CD4-positive, alpha-beta T cell treated with Interleukin-15 for 4 hours (primary cell): ENCODE results near the gene MMP28.
A peak's percentile ranks its signal among the peaks of the same experiment; 100 is the strongest.

Source experiments
- DNase-seq: peaks from one replicate; pipeline ENCODE4 v3.0.0-alpha.2; 2020; ENCODE audit warnings: low spot score

MMP28 gene, protein sequence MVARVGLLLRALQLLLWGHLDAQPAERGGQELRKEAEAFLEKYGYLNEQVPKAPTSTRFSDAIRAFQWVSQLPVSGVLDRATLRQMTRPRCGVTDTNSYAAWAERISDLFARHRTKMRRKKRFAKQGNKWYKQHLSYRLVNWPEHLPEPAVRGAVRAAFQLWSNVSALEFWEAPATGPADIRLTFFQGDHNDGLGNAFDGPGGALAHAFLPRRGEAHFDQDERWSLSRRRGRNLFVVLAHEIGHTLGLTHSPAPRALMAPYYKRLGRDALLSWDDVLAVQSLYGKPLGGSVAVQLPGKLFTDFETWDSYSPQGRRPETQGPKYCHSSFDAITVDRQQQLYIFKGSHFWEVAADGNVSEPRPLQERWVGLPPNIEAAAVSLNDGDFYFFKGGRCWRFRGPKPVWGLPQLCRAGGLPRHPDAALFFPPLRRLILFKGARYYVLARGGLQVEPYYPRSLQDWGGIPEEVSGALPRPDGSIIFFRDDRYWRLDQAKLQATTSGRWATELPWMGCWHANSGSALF

GRCh38 chr17:35795007-35795870, at the start of gene MMP28:
Gene MMP28, minus strand, starts transcription at chr17:35795641. Its CDS starts 264 bp downstream, at chr17:35795377.
- DNase-seq: peak; percentile 10

GRCh38 chr17:35844547-35844946, 49.1 kb upstream of the MMP28 start:
- no peak for DNase-seq

DNA sequence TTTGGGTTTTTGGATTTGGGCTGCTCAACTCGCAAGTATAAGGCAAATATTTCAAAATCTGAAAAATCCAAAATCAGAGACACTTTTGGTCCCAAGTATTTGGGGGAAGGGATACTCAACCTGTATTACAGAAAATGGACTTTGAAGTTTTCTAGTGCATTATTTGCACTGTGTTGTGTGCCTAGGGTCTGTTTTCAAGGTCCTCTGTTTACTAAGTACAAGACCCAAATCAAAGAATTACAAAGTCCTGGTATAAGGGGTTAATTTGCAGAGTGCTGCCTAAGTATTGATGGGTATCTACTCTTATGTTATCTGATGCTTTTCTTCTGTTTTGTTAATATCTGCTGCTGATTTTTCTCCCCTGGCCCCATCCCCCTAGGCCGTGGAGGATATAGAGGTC, 48.3 kb upstream of the MMP28 start:
- DNase-seq: no peak

GRCh38 chr17:35842239-35842638, 46.8 kb upstream of the MMP28 start:
- no peak for DNase-seq

DNA sequence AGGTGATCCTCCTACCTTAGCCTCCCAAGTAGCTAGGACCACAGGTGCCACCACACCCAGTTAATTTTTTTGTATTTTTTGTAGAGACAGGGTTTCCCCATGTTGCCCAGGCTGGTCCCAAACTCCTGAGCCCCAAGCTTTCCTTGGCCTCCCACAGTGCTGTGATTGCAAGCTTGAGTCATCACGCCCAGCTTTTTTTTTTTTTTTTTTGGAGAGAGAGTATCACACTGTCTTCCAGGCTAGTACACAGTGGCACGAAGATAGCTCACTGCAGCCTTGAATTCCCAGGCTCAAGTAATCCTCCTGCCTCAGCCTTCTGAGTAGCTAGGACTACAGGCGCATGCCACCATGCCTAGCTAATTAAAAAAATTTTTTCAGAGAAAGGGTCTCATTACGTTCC, 46.1 kb upstream of the MMP28 start:
- DNase-seq: no peak

DNA sequence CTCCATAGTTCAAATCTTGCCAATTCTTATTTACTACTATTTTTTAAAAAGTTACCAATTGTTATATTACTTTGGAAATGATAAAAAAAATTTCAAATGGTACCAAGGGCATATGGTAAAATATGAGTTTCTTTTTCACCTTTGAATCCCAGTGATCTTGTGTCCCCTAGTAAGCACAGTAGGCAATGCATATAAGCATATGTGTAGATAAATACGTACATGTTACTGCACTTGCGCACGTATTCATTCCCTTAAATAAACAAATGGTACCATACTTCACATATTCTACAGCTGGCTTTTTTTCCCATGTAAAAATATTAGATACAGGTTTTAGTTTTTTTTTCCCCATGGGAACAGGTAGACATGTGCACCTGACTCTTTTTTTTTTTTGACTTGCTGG, 45.7 kb upstream of the MMP28 start:
- no peak for DNase-seq

GRCh38 chr17:35825206-35825605, 29.8 kb upstream of the MMP28 start:
- no peak for DNase-seq

DNA sequence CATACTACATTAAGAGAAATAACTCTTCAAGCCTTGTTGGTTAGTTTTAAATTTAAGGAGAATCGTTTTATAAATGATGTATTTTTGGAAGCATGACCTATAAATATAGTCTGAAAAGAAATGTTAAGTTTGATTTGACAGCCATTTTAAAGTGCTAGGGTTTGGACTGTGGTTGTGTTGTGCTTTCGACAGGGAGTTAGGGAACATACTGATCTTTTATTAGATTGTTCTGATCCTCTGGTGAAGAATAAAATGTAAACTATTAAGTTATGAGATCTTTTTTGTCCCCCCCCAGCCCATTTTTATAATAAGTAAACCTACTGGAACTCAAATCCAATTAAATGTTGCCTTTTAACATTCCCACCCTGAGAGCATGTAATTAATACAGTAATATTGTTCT, 25.9 kb upstream of the MMP28 start:
- DNase-seq: no peak

- no peak for DNase-seq
These were observed 24.0 kb upstream of the MMP28 start for GRCh38 chr17:35819455-35819854.

- DNase-seq: no peak
These were observed 21.8 kb upstream of the MMP28 start for GRCh38 chr17:35817196-35817595.

DNA sequence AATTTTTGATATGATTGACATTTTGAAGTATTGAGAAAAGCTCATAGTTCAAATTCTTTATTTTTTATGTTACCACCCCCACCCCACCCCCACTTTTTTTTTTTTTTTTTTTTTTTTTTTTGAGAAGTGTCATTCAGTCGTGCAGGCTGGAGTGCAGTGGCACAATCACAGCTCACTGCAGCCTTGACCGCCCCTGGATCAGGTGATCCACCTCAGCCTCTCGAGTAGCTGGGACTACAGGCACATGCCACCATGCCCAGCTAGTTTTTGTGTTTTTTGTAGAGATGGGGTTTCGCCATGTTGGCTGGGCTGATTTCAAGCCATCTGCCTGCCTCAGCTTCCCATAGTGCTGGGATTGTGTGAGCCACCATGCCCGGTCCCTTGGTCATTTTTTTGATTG, 21.3 kb upstream of the MMP28 start:
- DNase-seq: no peak

DNA sequence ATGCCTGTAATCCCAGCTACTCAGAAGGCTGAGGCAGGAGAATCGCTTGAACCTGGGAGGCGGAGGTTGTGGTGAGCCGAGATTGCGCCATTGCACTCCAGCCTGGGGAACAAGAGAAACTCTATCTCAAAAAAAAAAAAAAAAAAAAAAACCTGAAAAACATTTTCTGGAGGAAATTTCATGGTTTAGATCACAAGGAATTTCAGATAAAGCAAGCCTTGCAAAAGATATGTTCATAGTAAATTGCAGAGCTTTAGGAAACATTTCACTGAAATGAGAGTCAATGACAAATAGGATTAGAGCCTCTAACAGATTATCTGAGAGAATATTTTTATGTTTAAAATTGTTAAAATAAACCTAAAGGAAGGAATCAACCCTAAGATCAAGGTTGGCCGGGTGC, 17.0 kb upstream of the MMP28 start:
- DNase-seq: no peak

GRCh38 chr17:35811759-35812158, 16.3 kb upstream of the MMP28 start:
- no peak for DNase-seq

DNA sequence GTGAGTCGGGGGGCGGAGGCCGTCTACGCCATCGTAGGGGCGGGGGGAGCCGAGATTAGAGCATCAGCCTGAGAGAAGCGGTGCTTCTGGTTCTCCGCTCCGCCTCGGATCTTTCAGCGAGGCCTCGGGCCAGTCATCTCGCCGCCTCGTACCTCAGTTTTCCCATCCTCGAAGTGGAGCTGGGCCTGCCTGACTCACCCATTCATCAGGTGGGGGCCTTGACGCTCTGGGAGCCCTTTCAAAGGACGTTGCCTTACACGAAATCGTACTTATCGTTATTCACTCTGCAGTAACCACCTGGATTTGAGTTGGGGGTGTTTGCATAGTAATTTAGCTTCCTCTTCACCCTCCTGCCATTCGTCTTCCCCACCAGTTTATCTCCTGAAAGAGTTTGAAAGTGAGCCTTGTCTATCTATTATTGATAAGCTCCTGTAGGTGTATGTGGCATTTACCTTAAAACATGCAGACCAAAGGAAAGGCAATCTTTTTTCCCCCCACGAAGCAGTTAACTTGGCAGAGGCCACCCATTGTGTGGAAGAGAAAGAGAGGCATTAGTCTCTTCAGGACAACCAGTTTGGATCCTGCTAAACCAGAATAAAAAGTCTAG, 14.5 kb upstream of the MMP28 start:
- no peak for DNase-seq

- peak; percentile 98 for DNase-seq
These were observed 13.8 kb upstream of the MMP28 start, which contains the start of gene TAF15 for GRCh38 chr17:35808962-35809854. Gene TAF15, plus strand, starts transcription at chr17:35809484. Its CDS starts 86 bp downstream, at chr17:35809570.

GRCh38 chr17:35808240-35808961, 13.0 kb upstream of the MMP28 start:
- DNase-seq: no peak

GRCh38 chr17:35807371-35808144, 12.1 kb upstream of the MMP28 start:
- no peak for DNase-seq

GRCh38 chr17:35804658-35805192, 9.3 kb upstream of the MMP28 start:
- DNase-seq: peak; percentile 76

- no peak for DNase-seq
These were observed 6.3 kb upstream of the MMP28 start for GRCh38 chr17:35801583-35802224.
